Stimulated activated CD4-positive, alpha-beta T cell treated with anti-CD3 and anti-CD28 coated beads, Interleukin-15, amount 100 ng/mL, for 48 hours (primary cell): Measurements from ENCODE around the gene SYT3.

Source experiments
- DNase-seq, 2 donors: peaks; one replicate each; pipeline ENCODE4 v3.0.0-alpha.2; 2020; ENCODE audit warnings: low read depth in 2 of 2

SYT3 gene, protein sequence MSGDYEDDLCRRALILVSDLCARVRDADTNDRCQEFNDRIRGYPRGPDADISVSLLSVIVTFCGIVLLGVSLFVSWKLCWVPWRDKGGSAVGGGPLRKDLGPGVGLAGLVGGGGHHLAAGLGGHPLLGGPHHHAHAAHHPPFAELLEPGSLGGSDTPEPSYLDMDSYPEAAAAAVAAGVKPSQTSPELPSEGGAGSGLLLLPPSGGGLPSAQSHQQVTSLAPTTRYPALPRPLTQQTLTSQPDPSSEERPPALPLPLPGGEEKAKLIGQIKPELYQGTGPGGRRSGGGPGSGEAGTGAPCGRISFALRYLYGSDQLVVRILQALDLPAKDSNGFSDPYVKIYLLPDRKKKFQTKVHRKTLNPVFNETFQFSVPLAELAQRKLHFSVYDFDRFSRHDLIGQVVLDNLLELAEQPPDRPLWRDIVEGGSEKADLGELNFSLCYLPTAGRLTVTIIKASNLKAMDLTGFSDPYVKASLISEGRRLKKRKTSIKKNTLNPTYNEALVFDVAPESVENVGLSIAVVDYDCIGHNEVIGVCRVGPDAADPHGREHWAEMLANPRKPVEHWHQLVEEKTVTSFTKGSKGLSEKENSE

DNA sequence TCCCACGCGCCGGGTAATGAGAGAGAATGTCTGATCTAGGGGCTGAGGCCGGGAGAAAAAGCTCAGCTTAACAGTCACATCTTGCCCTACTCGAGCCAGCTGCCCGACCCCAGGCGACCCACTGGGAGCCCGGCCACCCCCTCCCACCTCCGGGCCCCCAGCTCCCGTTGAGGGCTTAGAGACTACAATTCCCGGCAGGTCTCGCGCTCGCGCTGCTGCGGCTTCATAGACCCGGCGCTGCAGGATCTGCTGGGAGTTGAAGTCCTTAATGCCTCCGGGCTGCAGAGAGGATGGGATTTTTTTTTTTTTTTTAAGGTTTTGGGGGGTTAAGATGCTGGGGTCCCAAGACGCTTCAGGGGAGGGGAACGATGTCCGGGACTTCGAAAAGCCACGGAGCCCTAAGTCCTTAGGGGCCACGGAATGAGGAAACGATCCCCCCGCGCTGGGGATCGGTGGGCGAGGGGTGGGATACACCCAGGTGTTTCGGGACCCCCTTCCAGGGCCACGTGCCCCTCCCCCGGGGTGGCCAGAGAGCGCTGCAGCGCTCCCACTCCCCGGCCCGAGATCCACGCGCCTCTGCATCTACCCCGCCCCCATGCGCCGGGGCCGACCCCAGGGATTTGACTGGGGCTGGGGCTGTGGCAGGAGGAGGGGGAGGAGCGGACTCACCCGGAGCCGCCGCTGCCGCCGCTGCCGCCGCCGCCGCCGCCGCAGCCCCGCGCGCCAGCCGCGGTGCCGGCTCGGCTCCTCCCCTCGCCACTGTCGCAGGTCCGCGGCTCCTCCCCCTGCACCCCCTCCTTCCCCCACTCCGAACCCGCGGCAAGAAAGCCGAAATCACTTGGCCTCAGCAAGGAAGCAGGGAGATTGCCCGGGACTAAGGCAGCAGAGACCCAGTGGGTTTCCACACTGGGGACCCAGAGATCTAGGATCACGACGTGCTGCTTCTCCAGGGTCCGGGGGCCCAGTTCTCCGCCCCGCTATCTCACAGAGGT, at the start of gene SYT3:
Gene SYT3, minus strand, starts transcription at position 761 of the 992 bp plus-strand sequence. CDS start 2,470 bp downstream, outside the sequence.
- DNase-seq = peak; percentile 10 to 19

GRCh38 chr19:50688766-50689165, 49.1 kb upstream of the SYT3 start:
- no peak for DNase-seq

DNA sequence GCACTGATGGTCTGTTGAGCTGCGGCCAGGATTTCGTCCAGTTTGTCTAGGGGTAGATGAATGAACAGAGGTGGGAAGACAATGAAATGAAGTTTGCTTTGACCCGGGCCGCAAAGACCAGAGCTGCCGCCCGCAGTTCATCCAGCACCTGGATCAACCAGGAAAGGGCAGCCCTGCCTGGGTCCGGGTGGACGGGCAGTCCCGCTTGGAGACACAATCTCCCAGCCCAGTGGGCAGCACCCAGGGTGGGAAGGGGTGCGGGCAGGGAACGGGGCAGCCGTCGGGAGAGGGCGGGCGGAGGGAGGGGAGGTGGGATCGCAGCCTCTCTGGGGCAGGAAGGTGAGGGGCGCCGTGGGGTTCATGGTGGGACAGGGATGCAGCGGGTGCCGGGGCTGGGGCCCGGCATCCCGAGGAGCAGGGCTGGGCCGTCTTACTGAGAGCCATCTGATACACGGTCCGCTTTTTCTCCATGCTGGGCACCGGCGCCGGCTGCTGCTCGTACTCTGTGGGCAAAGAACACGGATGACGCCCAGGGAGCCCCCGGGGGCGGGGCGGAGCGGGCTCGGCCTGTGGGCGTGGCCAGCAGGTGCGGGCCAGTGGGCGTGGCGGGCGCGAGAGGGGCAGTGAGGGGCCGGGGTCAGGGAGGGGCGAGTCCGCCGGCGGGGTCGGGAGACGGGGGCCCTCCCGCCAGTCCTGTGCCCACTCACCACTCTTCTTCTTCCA, 46.8 kb upstream of the SYT3 start:
- DNase-seq = no peak

- DNase-seq = peak; percentile 66 to 75
Measured at GRCh38 chr19:50679177-50680125, 39.8 kb upstream of the SYT3 start.

DNA sequence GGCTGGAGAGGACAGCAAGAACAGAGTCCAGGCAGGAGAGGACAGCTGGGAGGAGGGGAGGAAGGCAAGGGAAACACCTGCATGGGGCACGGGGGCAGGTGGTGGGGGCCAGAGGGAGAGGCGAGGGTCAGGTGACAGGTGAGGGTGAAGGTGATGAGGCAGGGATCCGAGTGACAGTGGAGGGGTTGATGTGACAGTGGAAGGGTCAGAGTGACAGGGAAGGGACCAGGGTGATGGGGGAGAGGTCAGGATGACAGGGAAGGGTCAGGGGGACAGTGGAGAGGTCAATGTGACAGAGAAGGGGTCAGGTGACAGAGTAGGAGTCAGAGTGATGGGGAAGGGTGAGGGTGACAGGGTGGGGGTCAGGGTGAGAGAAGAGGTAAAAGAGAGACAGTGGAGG, 38.6 kb upstream of the SYT3 start:
- DNase-seq = no peak

DNA sequence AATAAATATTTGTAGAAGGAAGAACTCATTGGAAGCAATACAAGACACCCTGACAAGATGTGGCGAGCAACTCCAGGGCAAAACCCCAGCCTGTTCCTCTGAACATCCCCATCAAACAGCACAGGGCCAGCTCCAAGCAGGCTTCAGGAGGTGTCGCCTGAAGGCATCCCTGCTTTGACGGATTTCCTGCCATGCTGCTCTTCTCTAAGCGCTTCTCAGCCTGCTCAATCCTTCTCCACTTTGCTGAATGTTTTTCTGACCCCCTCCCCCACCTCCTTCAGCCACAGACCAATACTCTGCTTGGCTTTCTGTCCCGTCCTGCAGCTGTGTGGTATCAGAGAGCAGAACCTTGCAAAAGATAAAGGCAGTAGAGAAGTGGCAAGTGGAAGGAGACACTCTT, 38.0 kb upstream of the SYT3 start:
- no peak for DNase-seq

DNA sequence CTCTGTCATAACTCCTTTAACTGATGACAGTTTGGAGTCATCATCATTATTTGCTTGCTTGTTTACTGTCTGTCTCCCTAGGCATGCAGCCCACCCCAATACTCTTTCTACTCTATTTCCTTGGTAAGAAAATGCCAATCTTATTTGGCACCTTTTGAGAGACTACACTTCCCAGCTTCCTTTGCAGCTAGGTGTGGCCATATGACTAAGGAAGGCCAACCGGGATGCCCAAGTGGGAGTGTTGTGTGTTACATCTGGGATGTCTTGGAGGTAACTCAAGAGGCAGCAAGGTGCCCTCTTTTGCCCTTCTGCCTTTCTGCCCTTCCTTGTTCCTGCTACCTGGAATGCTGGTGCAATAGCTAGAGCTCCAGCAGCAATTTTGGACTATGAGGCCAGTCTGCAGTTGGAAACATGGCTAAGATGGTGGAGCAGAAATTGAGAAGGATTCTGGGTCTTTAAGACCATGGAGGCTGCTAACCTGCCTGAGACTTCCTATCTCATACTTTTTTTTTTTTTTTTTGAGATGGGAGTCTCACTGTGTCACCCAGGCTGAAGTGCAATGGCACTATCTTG, 37.0 kb upstream of the SYT3 start:
- no peak for DNase-seq

- no peak for DNase-seq
Measured at GRCh38 chr19:50673118-50673517, 33.4 kb upstream of the SYT3 start.

DNA sequence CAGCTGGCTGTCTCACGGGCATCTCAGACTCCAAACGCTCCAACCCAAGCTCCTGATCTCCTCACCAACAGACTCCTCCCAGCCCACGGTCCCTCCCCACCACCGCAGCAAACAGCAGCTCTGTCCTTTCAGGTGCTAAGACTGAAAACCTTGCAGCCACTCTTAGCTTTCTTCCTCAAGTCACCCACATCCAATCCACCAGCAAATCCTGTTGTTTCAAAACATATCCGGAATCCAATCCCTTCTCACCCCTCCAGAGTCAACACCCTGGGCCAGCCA, 30.4 kb upstream of the SYT3 start:
- DNase-seq = no peak

DNA sequence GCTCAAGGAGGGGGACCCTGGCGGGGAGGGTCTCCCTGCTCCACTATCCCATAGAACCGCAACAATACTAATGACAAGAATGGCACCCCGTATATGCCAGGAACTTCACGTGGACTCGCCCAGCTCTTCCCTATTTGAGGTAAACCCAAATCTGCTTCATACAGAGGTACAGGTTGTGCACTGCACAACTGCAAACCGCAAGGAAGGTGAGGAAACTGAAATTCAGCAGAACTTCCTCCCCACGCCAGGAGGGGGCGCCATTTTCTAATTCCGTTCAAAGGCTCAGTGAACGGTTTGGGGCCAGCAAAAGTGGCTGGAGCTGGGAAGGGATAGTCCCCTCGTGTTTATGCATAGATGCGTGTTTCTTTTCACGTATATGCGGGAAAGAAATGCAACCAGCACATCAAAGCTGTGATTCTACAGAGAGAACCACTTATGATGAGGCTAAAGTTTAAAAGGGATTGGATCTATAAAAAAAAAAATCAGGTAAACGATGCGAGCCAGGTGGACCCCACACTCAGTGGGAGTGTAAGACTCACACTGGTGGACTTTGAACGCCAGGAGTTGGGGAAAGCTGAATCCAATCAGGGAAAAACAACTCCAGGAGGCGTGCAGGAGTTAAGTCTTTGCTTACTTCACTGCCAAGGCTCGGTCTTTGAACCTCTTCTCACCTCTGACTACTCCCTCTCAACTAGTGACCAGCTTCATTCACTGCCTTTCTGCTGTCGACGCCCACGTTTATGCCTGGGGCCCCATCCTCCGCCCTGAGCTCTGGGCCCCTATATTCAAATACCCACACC, 29.8 kb upstream of the SYT3 start:
- peak; percentile 14 to 18 for DNase-seq

DNA sequence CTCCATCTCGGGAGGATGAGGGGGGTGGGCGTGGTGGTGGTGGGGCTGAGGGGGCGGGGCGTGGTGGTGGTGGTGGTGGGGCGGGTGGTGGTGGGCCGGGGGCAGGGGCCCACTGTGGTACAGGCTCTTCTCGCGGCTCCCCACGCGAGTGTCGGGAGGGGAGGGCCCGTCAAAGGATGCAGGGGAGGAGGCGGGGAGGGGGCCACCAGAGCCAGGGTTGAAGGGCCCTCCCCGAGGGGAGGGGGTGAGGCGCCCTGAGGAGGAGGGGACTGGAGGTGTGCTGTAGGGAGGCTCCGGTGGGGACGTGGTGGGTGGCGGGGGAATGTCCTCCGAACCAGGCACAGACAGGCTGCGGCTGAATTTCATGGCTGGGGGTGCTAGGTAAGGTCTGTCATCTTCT, 29.2 kb upstream of the SYT3 start:
- DNase-seq = no peak

- no peak for DNase-seq
Measured at GRCh38 chr19:50668416-50668815, 28.7 kb upstream of the SYT3 start.

DNA sequence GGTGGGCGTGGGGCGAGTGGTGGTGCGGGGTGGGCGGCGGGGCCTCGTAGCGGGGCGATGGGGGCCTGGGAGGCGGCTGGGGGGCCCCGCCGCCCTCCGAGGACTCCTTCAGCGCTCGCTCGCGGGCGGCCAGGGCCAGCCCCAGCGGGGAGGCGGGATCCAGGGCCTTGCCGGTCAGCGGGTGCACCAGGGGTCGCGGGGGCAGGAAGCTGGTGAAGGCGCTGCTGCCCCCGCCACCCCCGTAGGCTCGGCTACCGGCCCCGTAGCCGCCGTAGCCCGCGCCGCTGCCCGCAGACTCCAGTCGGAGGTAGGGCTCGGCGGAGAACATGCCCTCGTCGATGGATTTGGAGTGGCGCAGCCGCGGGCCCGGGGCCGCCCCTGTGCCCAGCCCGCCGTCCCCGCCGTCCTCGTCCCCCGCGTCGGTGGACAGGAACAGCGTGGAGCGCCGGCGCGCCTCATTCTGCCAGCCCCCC, 28.1 kb upstream of the SYT3 start:
- no peak for DNase-seq

GRCh38 chr19:50667177-50667758, 27.6 kb upstream of the SYT3 start:
- DNase-seq = no peak

- DNase-seq = no peak
Measured at GRCh38 chr19:50666346-50667176, 26.9 kb upstream of the SYT3 start.

- DNase-seq = no peak
Measured at GRCh38 chr19:50664204-50664603, 24.5 kb upstream of the SYT3 start.

DNA sequence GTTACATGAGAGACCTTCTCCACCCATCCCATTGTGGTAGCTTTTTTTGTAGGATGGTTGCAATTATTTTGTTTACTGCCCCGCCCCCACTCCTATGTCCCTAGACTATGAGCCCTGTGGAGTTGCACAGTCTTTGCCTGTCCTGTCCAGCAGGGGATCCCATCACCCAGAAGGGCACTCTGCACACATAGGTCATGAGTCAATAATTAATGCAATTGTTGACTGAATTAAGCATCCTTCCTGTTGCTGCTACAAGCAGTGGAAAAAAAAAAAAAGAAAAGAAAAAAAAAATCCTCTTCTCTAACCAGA, 23.8 kb upstream of the SYT3 start:
- DNase-seq = no peak
